Nephron progenitor cell (in vitro differentiated cells): ENCODE measurements around the gene CP.

Experiments used
- DNase-seq: peaks from one replicate; pipeline ENCODE4 v3.0.0; 2021
- H3K27ac Mint-ChIP-seq: 2 replicates; pipeline ENCODE4 v1.8.0; 2021; ENCODE audit warnings: mild to moderate bottlenecking, moderate library complexity, mixed read lengths
- H3K27me3 Mint-ChIP-seq: 2 replicates; pipeline ENCODE4 v1.8.0; 2021; ENCODE audit warnings: mild to moderate bottlenecking, low read depth, mixed read lengths; ENCODE audit not compliant: poor library complexity
- H3K36me3 Mint-ChIP-seq: 2 replicates; pipeline ENCODE4 v1.8.0; 2021; ENCODE audit warnings: low read depth, mixed read lengths
- H3K4me1 Mint-ChIP-seq: 2 replicates; pipeline ENCODE4 v1.8.0; 2021; ENCODE audit warnings: mixed read lengths
- H3K4me3 Mint-ChIP-seq: 2 replicates; pipeline ENCODE4 v1.8.0; 2021; ENCODE audit warnings: mild to moderate bottlenecking, moderate library complexity, mixed read lengths
- H3K9me3 Mint-ChIP-seq: 2 replicates; pipeline ENCODE4 v1.8.0; 2021; ENCODE audit warnings: mild to moderate bottlenecking, moderate library complexity, mixed read lengths
- TF ChIP-seq, protein P1 (sequence below): fragments of 200-600 bp; sonication (generic); IDR thresholded peaks from 2 replicates; pipeline ENCODE4 v1.5.0; 2021; ENCODE audit warnings: antibody characterized with exemption

Gene CP

GRCh38 chr3:149258714-149259113, 37.1 kb upstream of the CP start:
- Mint-ChIP-seq H3K27ac (no peak overlapping the region), H3K4me1 (peaks cover 7% of the 10 kb centered on the region), H3K36me3 (no peaks in the 10 kb centered on the region), H3K4me3 (no peak overlapping the region), H3K27me3 (peaks cover 7% of the 10 kb centered on the region), H3K9me3 (no peaks in the 10 kb centered on the region)
- DNase-seq = no peak
- TF ChIP-seq, protein P1, sequence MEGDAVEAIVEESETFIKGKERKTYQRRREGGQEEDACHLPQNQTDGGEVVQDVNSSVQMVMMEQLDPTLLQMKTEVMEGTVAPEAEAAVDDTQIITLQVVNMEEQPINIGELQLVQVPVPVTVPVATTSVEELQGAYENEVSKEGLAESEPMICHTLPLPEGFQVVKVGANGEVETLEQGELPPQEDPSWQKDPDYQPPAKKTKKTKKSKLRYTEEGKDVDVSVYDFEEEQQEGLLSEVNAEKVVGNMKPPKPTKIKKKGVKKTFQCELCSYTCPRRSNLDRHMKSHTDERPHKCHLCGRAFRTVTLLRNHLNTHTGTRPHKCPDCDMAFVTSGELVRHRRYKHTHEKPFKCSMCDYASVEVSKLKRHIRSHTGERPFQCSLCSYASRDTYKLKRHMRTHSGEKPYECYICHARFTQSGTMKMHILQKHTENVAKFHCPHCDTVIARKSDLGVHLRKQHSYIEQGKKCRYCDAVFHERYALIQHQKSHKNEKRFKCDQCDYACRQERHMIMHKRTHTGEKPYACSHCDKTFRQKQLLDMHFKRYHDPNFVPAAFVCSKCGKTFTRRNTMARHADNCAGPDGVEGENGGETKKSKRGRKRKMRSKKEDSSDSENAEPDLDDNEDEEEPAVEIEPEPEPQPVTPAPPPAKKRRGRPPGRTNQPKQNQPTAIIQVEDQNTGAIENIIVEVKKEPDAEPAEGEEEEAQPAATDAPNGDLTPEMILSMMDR = no peak

- TF ChIP-seq, protein P1 = no peak
- Mint-ChIP-seq H3K9me3 (no peaks in the 10 kb centered on the region), H3K36me3 (no peaks in the 10 kb centered on the region), H3K4me1 (peaks cover 7% of the 10 kb centered on the region), H3K4me3 (no peak overlapping the region), H3K27ac (no peak overlapping the region), H3K27me3 (peaks cover 7% of the 10 kb centered on the region)
- no peak for DNase-seq
Observed at GRCh38 chr3:149258298-149258697, 36.7 kb upstream of the CP start.

- Mint-ChIP-seq H3K27me3 (peaks cover 7% of the 10 kb centered on the region), H3K36me3 (no peaks in the 10 kb centered on the region), H3K9me3 (no peaks in the 10 kb centered on the region), H3K4me3 (no peak overlapping the region), H3K4me1 (peaks cover 15% of the 10 kb centered on the region), H3K27ac (no peak overlapping the region)
- TF ChIP-seq, protein P1 = no peak
- no peak for DNase-seq
Observed at GRCh38 chr3:149252272-149252671, 30.6 kb upstream of the CP start.

GRCh38 chr3:149251186-149251585, 29.6 kb upstream of the CP start:
- no peak for DNase-seq
- no peaks in the 10 kb centered on the region for H3K9me3 Mint-ChIP-seq
- no peak overlapping the region for H3K4me3 Mint-ChIP-seq
- H3K27ac Mint-ChIP-seq = no peak overlapping the region
- TF ChIP-seq, protein P1 = no peak
- H3K4me1 Mint-ChIP-seq = peaks cover 15% of the 10 kb centered on the region
- H3K27me3 Mint-ChIP-seq = peaks cover 7% of the 10 kb centered on the region
- no peaks in the 10 kb centered on the region for H3K36me3 Mint-ChIP-seq

GRCh38 chr3:149247929-149248691, 26.5 kb upstream of the CP start:
- H3K36me3 Mint-ChIP-seq = no peaks in the 10 kb centered on the region
- peaks cover 15% of the 10 kb centered on the region for H3K4me1 Mint-ChIP-seq
- H3K27ac Mint-ChIP-seq = no peak overlapping the region
- no peak for DNase-seq
- TF ChIP-seq, protein P1 = no peak
- H3K27me3 Mint-ChIP-seq = no peaks in the 10 kb centered on the region
- H3K9me3 Mint-ChIP-seq = no peaks in the 10 kb centered on the region
- no peak overlapping the region for H3K4me3 Mint-ChIP-seq
